HepG2 (cell line): ENCODE measurements around the gene LRRC3. TPM values are rescaled to one million over a fixed set of nuclear protein-coding genes. Genes with fewer than 3 reads are reported as not detected.
A peak's percentile ranks its signal among the peaks of the same experiment; 100 is the strongest.

Experiments used
- AGO1 ChIP-seq: fragments of 200-400 bp; formaldehyde crosslinking; IDR thresholded peaks from 2 replicates; pipeline ENCODE4 v1.6.1; 2017; ENCODE audit warnings: mild to moderate bottlenecking, low read depth, low read length, moderate library complexity; ENCODE audit not compliant: poor library complexity, severe bottlenecking
- ATF3 ChIP-seq: sonication (generic); formaldehyde crosslinking; IDR thresholded peaks from 2 replicates; pipeline ENCODE4 v1.4.0; 2020; ENCODE audit warnings: missing genetic modification reagents
- ELF1 ChIP-seq: sonication (generic); formaldehyde crosslinking; IDR thresholded peaks from 2 replicates; pipeline ENCODE4 v1.4.0; 2020; ENCODE audit warnings: missing genetic modification reagents
- FOXC1 ChIP-seq: sonication (generic); formaldehyde crosslinking; IDR thresholded peaks from 2 replicates; pipeline ENCODE4 v1.8.0; 2022; ENCODE audit warnings: mild to moderate bottlenecking, missing genetic modification reagents, borderline replicate concordance
- GABPA ChIP-seq, 2 experiments: IDR thresholded peaks; 2 replicates each; pipeline ENCODE4 v1.6.1; 2011 to 2016; ENCODE audit warnings: low read depth in 2 of 2, low read length in 1 of 2, missing biosample characterization in 1 of 2, missing genetic modification characterization in 1 of 2
- HNRNPH1 ChIP-seq: fragments of 200-400 bp; formaldehyde crosslinking; optimal IDR thresholded peaks from 2 replicates; pipeline ENCODE3; 2017; ENCODE audit warnings: mild to moderate bottlenecking, low read depth, low read length
- MLX ChIP-seq: IDR thresholded peaks from 2 replicates; pipeline ENCODE4 v1.6.1; 2016
- PHF20 ChIP-seq: sonication (generic); formaldehyde crosslinking; IDR thresholded peaks from 2 replicates; pipeline ENCODE4 v1.5.0; 2020; ENCODE audit warnings: mild to moderate bottlenecking, missing genetic modification reagents
- POLR2AphosphoS5 ChIP-seq: IDR thresholded peaks from 2 replicates; pipeline ENCODE4 v1.6.1; 2012; ENCODE audit warnings: low read depth, low read length
- REL ChIP-seq: sonication (generic); formaldehyde crosslinking; conservative IDR thresholded peaks from 2 replicates; pipeline ENCODE4 v1.8.0; 2022; ENCODE audit warnings: mild to moderate bottlenecking, missing genetic modification reagents, moderate library complexity
- SP1 ChIP-seq, 2 experiments: fragments of 450-650 bp in 1 of 2; sonication (generic) in 1 of 2; formaldehyde crosslinking in 1 of 2; IDR thresholded peaks; 2 replicates each; pipeline versions ENCODE4 v1.4.0 to v1.6.1; 2016 to 2020; ENCODE audit warnings: missing genetic modification reagents in 1 of 2
- TARDBP ChIP-seq: sonication (generic); formaldehyde crosslinking; IDR thresholded peaks from 2 replicates; pipeline ENCODE4 v1.8.0; 2022; ENCODE audit warnings: mild to moderate bottlenecking, missing genetic modification reagents
- TCF7L2 ChIP-seq: IDR thresholded peaks from 2 replicates; pipeline ENCODE4 v1.6.1; 2011; ENCODE audit warnings: mild to moderate bottlenecking, low read depth, low read length, moderate library complexity
- ZKSCAN5 ChIP-seq: sonication (generic); formaldehyde crosslinking; IDR thresholded peaks from 2 replicates; pipeline ENCODE4 v1.5.1; 2020; ENCODE audit warnings: mild to moderate bottlenecking, missing genetic modification reagents
- ZMYM3 ChIP-seq: sonication (generic); formaldehyde crosslinking; IDR thresholded peaks from 2 replicates; pipeline ENCODE4 v1.5.1; 2020; ENCODE audit warnings: mild to moderate bottlenecking, missing genetic modification reagents
- ZNF577 ChIP-seq: sonication (generic); formaldehyde crosslinking; IDR thresholded peaks from 2 replicates; pipeline ENCODE4 v1.4.0; 2020; ENCODE audit warnings: mild to moderate bottlenecking, low read depth, missing genetic modification reagents, borderline replicate concordance
- ZNF672 ChIP-seq: sonication (generic); formaldehyde crosslinking; IDR thresholded peaks from 2 replicates; pipeline ENCODE4 v1.8.1; 2022; ENCODE audit warnings: missing genetic modification reagents
- ZNF749 ChIP-seq: sonication (generic); formaldehyde crosslinking; IDR thresholded peaks from 2 replicates; pipeline ENCODE4 v1.8.0; 2022; ENCODE audit warnings: mild to moderate bottlenecking, missing genetic modification reagents, moderate library complexity, borderline replicate concordance
- polyA plus RNA-seq, 8 experiments: library from polyadenylated mRNA; depleted of rRNA in 3 of 8; stranded (reverse) in 7 of 8; unstranded in 1 of 8; fragments of >200 nt; fragmentation: Illumina TruSeq in 4 of 8; extraction: Trizol in 4 of 8; gene quantifications; 2 replicates each; pipeline versions ENCODE4 v1.2.1 to v1.2.3, GENCODE V29; 2011 to 2016; ENCODE audit warnings: low read depth in 4 of 8, missing spikeins in 1 of 8, mixed read lengths in 1 of 8; ENCODE audit not compliant: insufficient read depth in 1 of 8
- total RNA-seq, 5 experiments: library from RNA; depleted of rRNA; stranded (reverse); fragments of >200 nt; fragmentation: Illumina TruSeq; extraction: Trizol; gene quantifications; 2 replicates each; pipeline ENCODE4 v1.2.3, GENCODE V29; 2016; ENCODE audit warnings: low read depth in 1 of 5
- TF ChIP-seq, protein P1 (sequence below): conservative IDR thresholded peaks from 2 replicates; pipeline ENCODE4 v1.6.1; 2018; ENCODE audit warnings: missing genetic modification reagents
- TF ChIP-seq, protein P2 (sequence below): sonication (generic); formaldehyde crosslinking; IDR thresholded peaks from 2 replicates; pipeline ENCODE4 v1.4.0; 2020; ENCODE audit warnings: mild to moderate bottlenecking, missing genetic modification reagents, borderline replicate concordance
- TF ChIP-seq, protein P3 (sequence below): sonication (generic); formaldehyde crosslinking; IDR thresholded peaks from 2 replicates; pipeline ENCODE4 v1.8.0; 2022; ENCODE audit warnings: mild to moderate bottlenecking, missing genetic modification reagents, moderate library complexity

LRRC3 gene
- total and polyA plus RNA-seq, 2 of the 13 experiments (the other 11 are each of a cell fraction or from before 2014, with no cell fraction given) = 4.8 to 16.5 TPM

GRCh38 chr21:44483288-44484237 is 28.3 kb downstream of the LRRC3 start (continued):
- TF ChIP-seq, protein P1, sequence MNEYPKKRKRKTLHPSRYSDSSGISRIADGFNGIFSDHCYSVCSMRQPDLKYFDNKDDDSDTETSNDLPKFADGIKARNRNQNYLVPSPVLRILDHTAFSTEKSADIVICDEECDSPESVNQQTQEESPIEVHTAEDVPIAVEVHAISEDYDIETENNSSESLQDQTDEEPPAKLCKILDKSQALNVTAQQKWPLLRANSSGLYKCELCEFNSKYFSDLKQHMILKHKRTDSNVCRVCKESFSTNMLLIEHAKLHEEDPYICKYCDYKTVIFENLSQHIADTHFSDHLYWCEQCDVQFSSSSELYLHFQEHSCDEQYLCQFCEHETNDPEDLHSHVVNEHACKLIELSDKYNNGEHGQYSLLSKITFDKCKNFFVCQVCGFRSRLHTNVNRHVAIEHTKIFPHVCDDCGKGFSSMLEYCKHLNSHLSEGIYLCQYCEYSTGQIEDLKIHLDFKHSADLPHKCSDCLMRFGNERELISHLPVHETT (CRISPR knock-in tag) = no peak
- TF ChIP-seq TARDBP (0 out of 2 replicates have a peak, but pooled peaks have one; percentile 3), FOXC1 (CRISPR knock-in tag) (no peak), TCF7L2 (no peak), ATF3 (no peak), MLX (CRISPR knock-in tag) (peak; percentile 49; the same call in 1 of the 2 replicates), GABPA (IDR thresholded peaks at IDR 0.05; ENCODE audit: low read depth, low read length) (no peak), GABPA (CRISPR knock-in tag; IDR thresholded peaks at IDR 0.05; ENCODE audit: low read depth) (no peak), ZNF577 (no peak), HNRNPH1 (peak; percentile 29), ZNF749 (CRISPR knock-in tag) (peak; percentile 37; the same call in 1 of the 2 replicates), ELF1 (CRISPR knock-in tag) (no peak), ZMYM3 (peak; percentile 83), ZNF672 (CRISPR knock-in tag) (no peak), REL (CRISPR knock-in tag) (no peak), ZKSCAN5 (CRISPR knock-in tag) (no peak), SP1 (IDR thresholded peaks at IDR 0.05) (no peak), SP1 (CRISPR knock-in tag; IDR thresholded peaks at IDR 0.05) (no peak), PHF20 (CRISPR knock-in tag) (no peak), AGO1 (no peak), POLR2AphosphoS5 (no peak; the same call in 1 of the 2 replicates)
- TF ChIP-seq, protein P2, sequence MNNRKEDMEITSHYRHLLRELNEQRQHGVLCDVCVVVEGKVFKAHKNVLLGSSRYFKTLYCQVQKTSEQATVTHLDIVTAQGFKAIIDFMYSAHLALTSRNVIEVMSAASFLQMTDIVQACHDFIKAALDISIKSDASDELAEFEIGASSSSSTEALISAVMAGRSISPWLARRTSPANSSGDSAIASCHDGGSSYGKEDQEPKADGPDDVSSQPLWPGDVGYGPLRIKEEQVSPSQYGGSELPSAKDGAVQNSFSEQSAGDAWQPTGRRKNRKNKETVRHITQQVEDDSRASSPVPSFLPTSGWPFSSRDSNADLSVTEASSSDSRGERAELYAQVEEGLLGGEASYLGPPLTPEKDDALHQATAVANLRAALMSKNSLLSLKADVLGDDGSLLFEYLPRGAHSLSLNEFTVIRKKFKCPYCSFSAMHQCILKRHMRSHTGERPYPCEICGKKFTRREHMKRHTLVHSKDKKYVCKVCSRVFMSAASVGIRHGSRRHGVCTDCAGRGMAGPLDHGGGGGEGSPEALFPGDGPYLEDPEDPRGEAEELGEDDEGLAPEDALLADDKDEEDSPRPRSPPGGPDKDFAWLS (CRISPR knock-in tag) = no peak
- TF ChIP-seq, protein P3, sequence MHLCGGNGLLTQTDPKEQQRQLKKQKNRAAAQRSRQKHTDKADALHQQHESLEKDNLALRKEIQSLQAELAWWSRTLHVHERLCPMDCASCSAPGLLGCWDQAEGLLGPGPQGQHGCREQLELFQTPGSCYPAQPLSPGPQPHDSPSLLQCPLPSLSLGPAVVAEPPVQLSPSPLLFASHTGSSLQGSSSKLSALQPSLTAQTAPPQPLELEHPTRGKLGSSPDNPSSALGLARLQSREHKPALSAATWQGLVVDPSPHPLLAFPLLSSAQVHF (CRISPR knock-in tag) = no peak
